WTC11 (cell line): Measurements from ENCODE around the gene STK32A.

Experiments
- ATF6 ChIP-seq: sonication (generic); formaldehyde crosslinking; IDR thresholded peaks from 2 replicates; pipeline ENCODE4 v1.8.1; 2023; ENCODE audit warnings: mild to moderate bottlenecking, missing genetic modification reagents
- CTCF ChIP-seq: fragments of 200-600 bp; IDR thresholded peaks from 2 replicates; pipeline ENCODE4 v1.8.0; 2022; ENCODE audit warnings: antibody characterized with exemption
- ELF4 ChIP-seq: sonication (generic); formaldehyde crosslinking; IDR thresholded peaks from 2 replicates; pipeline ENCODE4 v1.8.1; 2022; ENCODE audit warnings: low read depth, mild to moderate bottlenecking, moderate library complexity, missing genetic modification reagents
- ESRRA ChIP-seq: sonication (generic); formaldehyde crosslinking; IDR thresholded peaks from 2 replicates; pipeline ENCODE4 v1.8.1; 2022; ENCODE audit warnings: mild to moderate bottlenecking, missing genetic modification reagents, borderline replicate concordance
- MAX ChIP-seq: sonication (generic); formaldehyde crosslinking; IDR thresholded peaks from 2 replicates; pipeline ENCODE4 v1.8.0; 2022; ENCODE audit warnings: mild to moderate bottlenecking, missing genetic modification reagents
- NFE2L1 ChIP-seq: sonication (generic); formaldehyde crosslinking; IDR thresholded peaks from 2 replicates; pipeline ENCODE4 v1.8.1; 2023; ENCODE audit warnings: missing genetic modification reagents
- NR3C1 ChIP-seq: sonication (generic); formaldehyde crosslinking; conservative IDR thresholded peaks from 2 replicates; pipeline ENCODE4 v1.8.1; 2023; ENCODE audit warnings: low read depth, mild to moderate bottlenecking, missing genetic modification reagents
- TEAD1 ChIP-seq: sonication (generic); formaldehyde crosslinking; IDR thresholded peaks from 2 replicates; pipeline ENCODE4 v1.8.0; 2022; ENCODE audit warnings: mild to moderate bottlenecking, missing genetic modification reagents
- TEAD4 ChIP-seq: sonication (generic); formaldehyde crosslinking; IDR thresholded peaks from 2 replicates; pipeline ENCODE4 v1.8.0; 2022; ENCODE audit warnings: mild to moderate bottlenecking, missing genetic modification reagents
- ZSCAN18 ChIP-seq: fragments of 250-450 bp; sonication (Bioruptor Pico); IDR thresholded peaks from 2 replicates; pipeline ENCODE4 v2.1.2; 2022; ENCODE audit warnings: mild to moderate bottlenecking, moderate library complexity

- TF ChIP-seq CTCF = no peak
- no peak for TF ChIP-seq NFE2L1
- TF ChIP-seq TEAD1 (CRISPR knock-in tag) = no peak
- TF ChIP-seq ZSCAN18 (CRISPR knock-in tag) = no peak
- no peak for TF ChIP-seq TEAD4
- no peak for TF ChIP-seq MAX (CRISPR knock-in tag)
- TF ChIP-seq ELF4 (CRISPR knock-in tag) = no peak
- no peak for TF ChIP-seq ATF6 (CRISPR knock-in tag)
- no peak for TF ChIP-seq ESRRA (CRISPR knock-in tag)
- no peak for TF ChIP-seq NR3C1 (CRISPR knock-in tag)
These were observed 93.1 kb downstream of the STK32A start for GRCh38 chr5:147327905-147328304.
